Neural progenitor cell (in vitro differentiated cells): ENCODE measurements around the gene SART1.

Experiments
- CTCF ChIP-seq: fragments of 200-600 bp; sonication (generic); IDR thresholded peaks from 2 replicates; pipeline ENCODE4 v1.5.1; 2017; ENCODE audit warnings: antibody characterized with exemption, mild to moderate bottlenecking
- EZH2 ChIP-seq: fragments of 200-600 bp; sonication (generic); IDR thresholded peaks from 2 replicates; pipeline ENCODE4 v1.6.1; 2017; ENCODE audit warnings: antibody characterized with exemption, mild to moderate bottlenecking, moderate library complexity
- EZH2phosphoT487 ChIP-seq: fragments of 200-600 bp; sonication (generic); IDR thresholded peaks from 2 replicates; pipeline ENCODE4 v1.6.1; 2017; ENCODE audit warnings: antibody characterized with exemption

GRCh38 chr11:65977621-65978390 is 16.3 kb downstream of the SART1 start:
- TF ChIP-seq CTCF, result no peak
- TF ChIP-seq EZH2, result no peak
- no peak for TF ChIP-seq EZH2phosphoT487
